Rectal smooth muscle tissue (tissue), 1 donor: ENCODE measurements around the gene COL26A1.
"Not testable (repeated sequence)": the region's sequence is repeated elsewhere in the genome, so short reads cannot be mapped to it uniquely, and the experiment has no call there.

Experiments used
- H3K27ac ChIP-seq: one replicate; pipeline ENCODE4 v1.7.0; 2013; ENCODE audit warnings: low read depth, low read length, inconsistent platforms
- H3K27me3 ChIP-seq: one replicate; pipeline ENCODE4 v1.7.0; 2013; ENCODE audit warnings: low read length; ENCODE audit not compliant: control insufficient read depth, insufficient read depth
- H3K36me3 ChIP-seq: one replicate; pipeline ENCODE4 v1.7.0; 2013; ENCODE audit warnings: low read length; ENCODE audit not compliant: control insufficient read depth, insufficient read depth
- H3K4me1 ChIP-seq: one replicate; pipeline ENCODE4 v1.7.0; 2013; ENCODE audit warnings: low read length; ENCODE audit not compliant: control insufficient read depth, insufficient read depth
- H3K4me3 ChIP-seq: one replicate; pipeline ENCODE4 v1.7.0; 2013; ENCODE audit warnings: low read length
- H3K9ac ChIP-seq: one replicate; pipeline ENCODE4 v1.7.0; 2013; ENCODE audit warnings: low read length

Gene COL26A1

GRCh38 chr7:101349300-101349699 is 13.4 kb upstream of the COL26A1 start:
- not testable (repeated sequence) for H3K36me3 ChIP-seq, H3K4me3 ChIP-seq, H3K27ac ChIP-seq, H3K27me3 ChIP-seq, H3K4me1 ChIP-seq, H3K9ac ChIP-seq

GRCh38 chr7:101352920-101353308 is 9.8 kb upstream of the COL26A1 start:
- Histone ChIP-seq H3K4me3 (no peak overlapping the region), H3K36me3 (no peaks in the 10 kb centered on the region), H3K27me3 (no peaks in the 10 kb centered on the region), H3K27ac (no peak overlapping the region), H3K4me1 (no peaks in the 10 kb centered on the region), H3K9ac (no peak overlapping the region)

- no peaks in the 10 kb centered on the region for H3K4me1 ChIP-seq
- H3K27ac ChIP-seq = no peak overlapping the region
- H3K9ac ChIP-seq = no peak overlapping the region
- no peak overlapping the region for H3K4me3 ChIP-seq
- H3K36me3 ChIP-seq = no peaks in the 10 kb centered on the region
- H3K27me3 ChIP-seq = no peaks in the 10 kb centered on the region
These were observed 5.2 kb upstream of the COL26A1 start for GRCh38 chr7:101357433-101357832.

GRCh38 chr7:101363196-101363733 is 590 bp downstream of the COL26A1 start:
- no peaks in the 10 kb centered on the region for H3K4me1 ChIP-seq
- H3K9ac ChIP-seq = no peak overlapping the region
- peaks cover 3% of the 10 kb centered on the region for H3K27me3 ChIP-seq
- H3K4me3 ChIP-seq = peak overlapping the region; percentile 60
- H3K36me3 ChIP-seq = no peaks in the 10 kb centered on the region
- H3K27ac ChIP-seq = no peak overlapping the region

GRCh38 chr7:101363734-101364374 is 1.2 kb downstream of the COL26A1 start:
- H3K36me3 ChIP-seq = no peaks in the 10 kb centered on the region
- H3K4me1 ChIP-seq = no peaks in the 10 kb centered on the region
- H3K27me3 ChIP-seq = peaks cover 3% of the 10 kb centered on the region
- H3K27ac ChIP-seq = no peak overlapping the region
- no peak overlapping the region for H3K9ac ChIP-seq
- H3K4me3 ChIP-seq = peak overlapping the region; percentile 60

- Histone ChIP-seq H3K4me1 (no peaks in the 10 kb centered on the region), H3K4me3 (no peak overlapping the region), H3K36me3 (no peaks in the 10 kb centered on the region), H3K27me3 (peaks cover 3% of the 10 kb centered on the region), H3K27ac (no peak overlapping the region), H3K9ac (no peak overlapping the region)
These were observed 3.3 kb downstream of the COL26A1 start for GRCh38 chr7:101365956-101366355.

- peaks cover 3% of the 10 kb centered on the region for H3K27me3 ChIP-seq
- no peak overlapping the region for H3K4me3 ChIP-seq
- no peak overlapping the region for H3K27ac ChIP-seq
- H3K9ac ChIP-seq = no peak overlapping the region
- no peaks in the 10 kb centered on the region for H3K4me1 ChIP-seq
- no peaks in the 10 kb centered on the region for H3K36me3 ChIP-seq
These were observed 5.0 kb downstream of the COL26A1 start for GRCh38 chr7:101367676-101368075.

- Histone ChIP-seq H3K36me3 (no peaks in the 10 kb centered on the region), H3K27me3 (peaks cover 3% of the 10 kb centered on the region), H3K27ac (no peak overlapping the region), H3K9ac (no peak overlapping the region), H3K4me1 (no peaks in the 10 kb centered on the region), H3K4me3 (no peak overlapping the region)
These were observed 5.9 kb downstream of the COL26A1 start for GRCh38 chr7:101368422-101369165.

- Histone ChIP-seq H3K4me1 (no peaks in the 10 kb centered on the region), H3K4me3 (no peak overlapping the region), H3K27ac (no peak overlapping the region), H3K9ac (no peak overlapping the region), H3K36me3 (no peaks in the 10 kb centered on the region), H3K27me3 (peaks cover 7% of the 10 kb centered on the region)
These were observed 8.2 kb downstream of the COL26A1 start for GRCh38 chr7:101370836-101371235.

GRCh38 chr7:101373812-101374614 is 11.3 kb downstream of the COL26A1 start:
- H3K27me3 ChIP-seq = peaks cover 4% of the 10 kb centered on the region
- H3K36me3 ChIP-seq = no peaks in the 10 kb centered on the region
- H3K4me3 ChIP-seq = no peak overlapping the region
- no peaks in the 10 kb centered on the region for H3K4me1 ChIP-seq
- no peak overlapping the region for H3K9ac ChIP-seq
- H3K27ac ChIP-seq = no peak overlapping the region

- H3K36me3 ChIP-seq = no peaks in the 10 kb centered on the region
- H3K27me3 ChIP-seq = peaks cover 4% of the 10 kb centered on the region
- no peaks in the 10 kb centered on the region for H3K4me1 ChIP-seq
- no peak overlapping the region for H3K4me3 ChIP-seq
- H3K9ac ChIP-seq = no peak overlapping the region
- no peak overlapping the region for H3K27ac ChIP-seq
These were observed 12.3 kb downstream of the COL26A1 start for GRCh38 chr7:101374990-101375389.

GRCh38 chr7:101376601-101377000 is 13.9 kb downstream of the COL26A1 start:
- Histone ChIP-seq H3K9ac (no peak overlapping the region), H3K4me3 (no peak overlapping the region), H3K4me1 (no peaks in the 10 kb centered on the region), H3K27ac (no peak overlapping the region), H3K36me3 (no peaks in the 10 kb centered on the region), H3K27me3 (peaks cover 4% of the 10 kb centered on the region)
